ENCODE data around the gene CREB5. TPM values are rescaled to one million over a fixed set of nuclear protein-coding genes. Genes with fewer than 3 reads are reported as not detected.

CREB5 gene
- total and polyA plus RNA-seq, 5 donors = 4.0 to 20.4 (median 9.9) TPM

DNA sequence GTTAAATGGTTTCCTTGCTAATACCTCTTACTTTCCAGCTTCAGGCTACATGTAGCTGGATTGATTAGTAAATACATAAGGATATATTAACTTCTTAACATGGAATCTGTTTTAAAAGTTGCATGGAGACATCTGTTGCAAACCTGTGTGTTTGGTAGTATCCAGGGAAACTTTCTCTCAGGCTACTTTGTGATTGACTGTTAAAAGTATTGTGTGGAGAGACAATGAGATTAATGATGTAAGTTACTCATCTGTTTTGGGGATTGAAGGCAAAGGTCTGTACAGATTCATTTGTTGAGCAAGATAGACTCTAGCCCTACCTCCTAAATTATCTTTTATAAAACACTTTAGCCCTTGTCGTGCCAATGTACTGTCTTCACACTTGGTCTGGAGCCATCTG lies 6.6 kb downstream of the CREB5 start:
- H3K27ac ChIP-seq (ENCODE audit: low read length) = no peak overlapping the region
- intact Hi-C loops (cut with DNase I) = no loop called here
- WGBS = 41% methylated on average over 1 of the region's 1 CpG
- no peaks in the 10 kb centered on the region for H3K9me3 ChIP-seq (ENCODE audit: control insufficient read depth, low read length)
- DNase-seq (no peak), ATAC-seq (no peak)
- no peak overlapping the region for H3K4me3 ChIP-seq (ENCODE audit: low read length)
- no peaks in the 10 kb centered on the region for H3K27me3 ChIP-seq (ENCODE audit: control insufficient read depth, insufficient read depth)
- no peaks in the 10 kb centered on the region for H3K4me1 ChIP-seq (ENCODE audit: control insufficient read depth, insufficient read depth, low read length)

DNA sequence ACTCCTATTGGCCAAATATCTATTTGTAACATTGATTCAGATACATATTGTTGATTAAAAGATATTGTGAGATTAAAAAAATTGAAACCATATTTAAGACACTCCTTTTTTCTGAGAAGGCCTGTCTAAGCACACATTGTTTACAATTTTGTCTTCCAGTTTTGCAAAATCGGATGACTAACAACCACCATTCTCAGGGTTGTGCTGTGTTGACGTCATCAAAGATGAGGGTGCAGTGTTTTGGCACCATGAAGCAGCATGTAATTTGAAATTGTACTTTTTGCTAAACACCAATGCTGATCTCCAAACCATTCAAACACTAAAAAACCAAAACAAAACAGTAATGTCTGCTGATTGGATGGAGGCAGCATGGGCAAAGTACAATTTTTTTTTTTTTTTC lies 7.4 kb downstream of the CREB5 start:
- WGBS = 78% methylated on average over 2 of the region's 2 CpGs
- H3K27ac ChIP-seq (ENCODE audit: low read length) = no peak overlapping the region

DNA sequence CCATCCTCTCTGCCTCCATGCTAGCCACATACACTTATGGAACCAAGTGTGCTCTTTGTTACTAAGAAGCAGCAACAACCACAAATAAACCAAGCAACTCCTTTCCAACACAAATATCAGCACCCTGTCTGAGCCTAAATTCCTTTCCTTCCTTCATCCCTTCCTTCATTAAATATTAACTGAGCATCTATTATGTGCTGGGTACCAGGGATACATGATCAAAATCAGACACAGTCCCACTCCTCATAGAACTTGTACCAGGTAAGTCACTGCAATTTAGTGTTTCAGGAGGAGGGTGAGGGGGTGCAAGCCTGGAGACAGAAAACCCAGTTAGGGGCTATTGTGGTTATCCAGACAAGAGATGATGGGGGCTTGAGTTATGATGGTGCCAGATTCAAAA lies 10.8 kb downstream of the CREB5 start:
- no peaks in the 10 kb centered on the region for H3K9me3 ChIP-seq (ENCODE audit: control insufficient read depth, low read length)
- ATAC-seq = no peak
- no peak for DNase-seq
- H3K4me3 ChIP-seq (ENCODE audit: low read length) = no peak overlapping the region
- H3K4me1 ChIP-seq (ENCODE audit: control insufficient read depth, insufficient read depth, low read length) = no peaks in the 10 kb centered on the region
- no peaks in the 10 kb centered on the region for H3K27me3 ChIP-seq (ENCODE audit: control insufficient read depth, insufficient read depth)
- intact Hi-C loops (cut with DNase I) = no loop called here
- no peak overlapping the region for H3K27ac ChIP-seq (ENCODE audit: low read length)

More for the DNA sequence above, 7.4 kb downstream of the CREB5 start:
- no peaks in the 10 kb centered on the region for H3K4me1 ChIP-seq (ENCODE audit: control insufficient read depth, insufficient read depth, low read length)
- no peak for DNase-seq
- peak in 1 of 2 donors; percentile 50 for ATAC-seq
- H3K4me3 ChIP-seq (ENCODE audit: low read length) = no peak overlapping the region
- no peaks in the 10 kb centered on the region for H3K9me3 ChIP-seq (ENCODE audit: control insufficient read depth, low read length)
- intact Hi-C loops (cut with DNase I) = no loop called here
- no peaks in the 10 kb centered on the region for H3K27me3 ChIP-seq (ENCODE audit: control insufficient read depth, insufficient read depth)

DNA sequence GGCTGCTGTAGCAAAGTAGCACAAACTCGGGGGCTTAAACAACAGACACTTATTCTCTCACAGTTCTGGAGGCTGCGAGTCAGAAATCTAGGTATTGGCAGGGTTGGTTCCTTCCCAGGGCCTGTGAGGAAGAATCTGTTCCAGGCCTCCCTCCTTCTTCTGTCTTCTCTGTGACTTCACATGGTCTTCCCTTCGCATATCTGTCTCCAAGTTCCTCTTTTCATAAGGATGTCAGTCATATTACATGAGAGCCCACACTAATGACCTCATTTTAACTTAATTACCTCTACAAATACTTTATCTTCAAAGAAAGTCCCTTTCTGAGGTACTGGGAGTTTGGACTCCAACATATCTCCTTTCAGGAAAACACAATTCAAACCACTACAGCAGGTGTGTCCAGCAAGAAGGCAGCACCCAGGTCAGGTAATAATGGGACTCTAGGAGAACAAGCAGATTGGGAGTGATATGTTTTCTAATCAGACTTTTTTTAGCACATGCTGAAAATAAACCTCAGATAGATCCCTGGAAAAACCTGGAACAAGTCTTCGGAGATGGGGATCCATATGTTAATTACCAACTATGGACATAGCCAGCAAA lies 11.7 kb downstream of the CREB5 start:
- DNase-seq (no peak), ATAC-seq (no peak)
- no peaks in the 10 kb centered on the region for H3K27me3 ChIP-seq (ENCODE audit: control insufficient read depth, insufficient read depth)
- intact Hi-C loops (cut with DNase I) = no loop called here
- H3K27ac ChIP-seq (ENCODE audit: low read length) = no peak overlapping the region
- WGBS = 91% methylated on average over 4 of the region's 4 CpGs
- no peaks in the 10 kb centered on the region for H3K4me1 ChIP-seq (ENCODE audit: control insufficient read depth, insufficient read depth, low read length)
- H3K9me3 ChIP-seq (ENCODE audit: control insufficient read depth, low read length) = no peaks in the 10 kb centered on the region
- no peak overlapping the region for H3K4me3 ChIP-seq (ENCODE audit: low read length)

DNA sequence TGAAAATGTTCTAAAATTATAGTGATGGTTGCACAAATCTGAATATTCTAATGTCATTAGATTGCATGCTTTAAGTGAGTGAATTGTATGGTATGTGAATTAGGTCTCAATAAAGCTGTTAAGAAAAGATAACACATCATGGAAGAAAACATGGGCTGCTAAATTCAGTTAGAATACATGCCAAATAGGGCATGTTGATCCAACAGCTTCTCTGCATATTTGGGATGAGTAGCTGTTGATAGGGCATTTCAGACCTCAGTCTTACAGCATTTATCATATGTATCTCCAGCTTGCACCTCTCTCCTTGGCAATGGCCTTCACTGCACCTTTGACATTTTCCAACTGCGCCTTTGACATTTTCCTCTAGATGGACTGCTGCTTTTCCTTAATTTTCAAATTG lies 13.2 kb downstream of the CREB5 start:
- Histone ChIP-seq H3K9me3 (ENCODE audit: control insufficient read depth, low read length) (no peaks in the 10 kb centered on the region), H3K4me1 (ENCODE audit: control insufficient read depth, insufficient read depth, low read length) (no peaks in the 10 kb centered on the region), H3K27ac (ENCODE audit: low read length) (no peak overlapping the region), H3K27me3 (ENCODE audit: control insufficient read depth, insufficient read depth) (no peaks in the 10 kb centered on the region), H3K4me3 (ENCODE audit: low read length) (no peak overlapping the region)
- ATAC-seq = no peak
- WGBS = 98% methylated on average over 1 of the region's 1 CpG
- no peak for DNase-seq
- intact Hi-C loops (cut with DNase I) = no loop called here

DNA sequence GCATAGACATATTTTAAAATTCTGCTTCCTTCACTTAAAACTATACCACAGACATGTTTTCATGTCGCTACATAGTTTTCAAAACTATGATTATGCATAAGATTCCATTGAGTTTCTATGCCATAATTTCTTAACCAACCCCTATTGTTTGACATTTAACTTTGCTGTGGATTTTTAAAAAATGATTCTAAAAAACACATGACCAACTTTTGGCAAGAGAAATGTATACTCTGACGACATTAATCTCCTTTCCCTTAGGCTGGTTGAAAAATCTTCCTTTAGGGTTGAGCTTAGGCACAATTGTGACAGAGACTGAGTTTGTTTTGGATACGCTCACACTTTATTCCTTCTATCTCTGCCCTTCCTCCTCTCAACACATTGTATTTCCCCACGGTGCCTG lies 14.9 kb downstream of the CREB5 start:
- no peak for DNase-seq
- Histone ChIP-seq H3K27ac (ENCODE audit: low read length) (no peak overlapping the region), H3K27me3 (ENCODE audit: control insufficient read depth, insufficient read depth) (no peaks in the 10 kb centered on the region), H3K4me1 (ENCODE audit: control insufficient read depth, insufficient read depth, low read length) (no peaks in the 10 kb centered on the region), H3K9me3 (ENCODE audit: control insufficient read depth, low read length) (no peaks in the 10 kb centered on the region), H3K4me3 (ENCODE audit: low read length) (no peak overlapping the region)
- intact Hi-C loops (cut with DNase I) = no loop called here
- no peak for ATAC-seq
- WGBS = 63% methylated on average over 4 of the region's 4 CpGs

DNA sequence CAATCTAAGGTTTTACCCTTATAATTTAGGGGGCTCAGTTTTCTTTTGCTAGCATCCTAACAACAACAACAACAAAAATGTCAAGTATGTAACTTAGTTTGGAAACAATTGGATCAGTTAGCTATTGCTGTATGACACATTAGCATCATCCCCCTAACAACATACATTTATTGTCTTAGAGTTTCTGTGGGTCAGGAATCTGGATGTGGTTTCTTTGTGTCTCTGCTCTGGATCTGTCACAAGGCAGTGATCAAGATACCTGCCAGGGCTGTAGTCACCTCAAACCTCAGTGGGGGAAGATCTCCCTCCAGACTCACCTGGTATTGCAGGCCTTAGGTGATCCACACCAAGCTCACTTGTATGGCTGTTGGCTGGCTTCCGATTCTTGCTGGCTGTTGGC lies 18.3 kb downstream of the CREB5 start:
- peaks cover 2% of the 10 kb centered on the region for H3K4me1 ChIP-seq (ENCODE audit: control insufficient read depth, insufficient read depth, low read length)
- 92% methylated on average over 1 of the region's 1 CpG for WGBS
- H3K27ac ChIP-seq (ENCODE audit: low read length) = no peak overlapping the region
- intact Hi-C loops (cut with DNase I) = no loop called here
- ATAC-seq = no peak
- H3K9me3 ChIP-seq (ENCODE audit: control insufficient read depth, low read length) = no peaks in the 10 kb centered on the region
- no peak overlapping the region for H3K4me3 ChIP-seq (ENCODE audit: low read length)
- no peaks in the 10 kb centered on the region for H3K27me3 ChIP-seq (ENCODE audit: control insufficient read depth, insufficient read depth)
- DNase-seq = no peak

DNA sequence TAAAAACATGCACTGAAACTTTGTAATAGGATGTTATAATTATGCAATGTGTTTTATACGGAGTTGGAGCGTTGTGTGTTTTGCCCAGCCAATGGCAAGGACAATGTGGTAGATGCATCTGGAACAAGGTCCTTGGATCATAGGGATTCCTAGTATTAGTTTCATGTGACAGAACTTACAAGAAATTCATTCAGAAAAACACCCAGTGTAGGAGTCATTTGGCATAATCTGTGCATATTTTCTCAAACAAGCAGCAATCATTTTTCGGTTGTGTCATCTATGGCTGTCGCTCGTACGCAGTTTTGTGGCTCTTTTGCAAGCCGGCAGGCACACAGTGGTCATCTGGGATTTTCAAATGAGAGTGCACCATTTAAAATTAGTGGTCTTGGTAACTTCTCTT lies 19.8 kb downstream of the CREB5 start:
- H3K27me3 ChIP-seq (ENCODE audit: control insufficient read depth, insufficient read depth) = no peaks in the 10 kb centered on the region
- H3K4me3 ChIP-seq (ENCODE audit: low read length) = no peak overlapping the region
- intact Hi-C loops (cut with DNase I) = no loop called here
- 56% methylated on average over 7 of the region's 7 CpGs for WGBS
- H3K27ac ChIP-seq (ENCODE audit: low read length) = no peak overlapping the region
- peaks cover 2% of the 10 kb centered on the region for H3K4me1 ChIP-seq (ENCODE audit: control insufficient read depth, insufficient read depth, low read length)
- H3K9me3 ChIP-seq (ENCODE audit: control insufficient read depth, low read length) = no peaks in the 10 kb centered on the region
- ATAC-seq = peak; percentile 67 to 74
- DNase-seq = peak in 2 of 3 donors; percentile 46 to 69

DNA sequence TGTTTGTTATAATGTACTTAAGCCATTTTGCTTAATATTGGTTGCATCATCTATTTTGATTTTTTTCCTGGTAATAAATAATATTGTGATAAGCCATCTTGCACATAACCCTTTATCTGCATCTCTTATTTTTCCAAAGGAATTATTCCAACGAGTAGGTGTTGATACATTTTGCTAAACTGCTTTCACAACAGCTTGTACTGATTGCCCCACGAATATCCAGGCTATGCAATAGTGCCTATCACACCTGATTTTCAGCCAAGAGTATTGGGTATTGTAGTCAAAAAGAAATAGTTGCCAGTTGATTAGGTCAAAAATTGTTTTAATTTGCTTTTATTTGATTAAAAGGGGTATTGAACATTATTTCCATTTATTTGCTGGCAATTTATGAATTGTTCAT lies 20.7 kb downstream of the CREB5 start:
- Histone ChIP-seq H3K27me3 (ENCODE audit: control insufficient read depth, insufficient read depth) (no peaks in the 10 kb centered on the region), H3K27ac (ENCODE audit: low read length) (no peak overlapping the region), H3K4me1 (ENCODE audit: control insufficient read depth, insufficient read depth, low read length) (peaks cover 2% of the 10 kb centered on the region), H3K4me3 (ENCODE audit: low read length) (no peak overlapping the region), H3K9me3 (ENCODE audit: control insufficient read depth, low read length) (no peaks in the 10 kb centered on the region)
- DNase-seq = no peak
- intact Hi-C loops (cut with DNase I) = no loop called here
- WGBS = 34% methylated on average over 2 of the region's 2 CpGs
- no peak for ATAC-seq

DNA sequence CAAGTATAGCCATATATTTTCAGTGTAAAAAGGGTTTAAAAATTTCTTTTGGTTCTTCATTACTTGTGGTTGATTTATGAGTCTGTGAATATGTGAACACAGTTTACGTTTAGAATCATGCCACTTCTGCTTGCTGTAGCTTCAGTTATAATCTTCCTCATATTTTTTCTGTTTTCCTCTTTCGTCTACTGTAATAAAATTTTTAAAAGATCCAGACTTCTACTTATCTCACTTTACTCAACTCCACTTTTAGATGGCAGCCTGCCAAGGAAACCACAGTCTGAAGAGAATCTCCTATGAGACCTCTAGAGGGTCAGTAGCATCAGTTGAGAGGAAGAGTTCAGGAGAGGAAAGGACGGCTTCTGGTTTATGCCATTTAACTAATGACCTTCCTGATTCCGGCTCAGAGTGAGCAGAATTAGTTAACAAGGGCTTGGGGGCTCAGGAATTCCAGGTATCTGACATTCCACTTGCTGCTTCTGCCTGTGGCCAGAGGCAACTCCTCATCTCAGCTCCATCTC lies 21.4 kb downstream of the CREB5 start:
- DNase-seq (peak in 1 of 3 donors; percentile 20), ATAC-seq (no peak)
- no peak overlapping the region for H3K4me3 ChIP-seq (ENCODE audit: low read length)
- WGBS = 41% methylated on average over 4 of the region's 4 CpGs
- no peaks in the 10 kb centered on the region for H3K9me3 ChIP-seq (ENCODE audit: control insufficient read depth, low read length)
- no peaks in the 10 kb centered on the region for H3K27me3 ChIP-seq (ENCODE audit: control insufficient read depth, insufficient read depth)
- intact Hi-C loops (cut with DNase I) = no loop called here
- no peak overlapping the region for H3K27ac ChIP-seq (ENCODE audit: low read length)
- peaks cover 2% of the 10 kb centered on the region for H3K4me1 ChIP-seq (ENCODE audit: control insufficient read depth, insufficient read depth, low read length)

DNA sequence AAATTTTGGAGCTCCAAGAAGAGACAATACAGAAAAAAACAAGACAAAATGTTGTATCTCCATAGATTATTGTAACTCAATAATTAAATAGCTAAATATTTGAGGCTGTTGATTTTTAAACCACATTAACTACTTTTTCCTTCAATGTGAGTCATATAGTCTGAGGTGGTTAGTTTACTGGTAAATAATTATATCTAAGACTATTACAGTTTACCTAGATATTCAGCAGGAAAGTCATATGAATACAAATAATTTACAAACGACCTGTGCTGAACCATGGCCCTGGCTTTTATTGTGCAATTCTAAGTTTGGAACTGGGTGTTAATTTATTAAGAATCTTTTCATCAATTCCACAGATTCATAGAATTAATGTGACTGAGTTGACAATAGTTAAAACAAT lies 22.2 kb downstream of the CREB5 start:
- no peak overlapping the region for H3K4me3 ChIP-seq (ENCODE audit: low read length)
- WGBS = 77% methylated on average over 1 of the region's 1 CpG
- no peak for DNase-seq
- no peaks in the 10 kb centered on the region for H3K9me3 ChIP-seq (ENCODE audit: control insufficient read depth, low read length)
- H3K27ac ChIP-seq (ENCODE audit: low read length) = no peak overlapping the region
- no peak for ATAC-seq
- H3K4me1 ChIP-seq (ENCODE audit: control insufficient read depth, insufficient read depth, low read length) = peaks cover 2% of the 10 kb centered on the region
- no peaks in the 10 kb centered on the region for H3K27me3 ChIP-seq (ENCODE audit: control insufficient read depth, insufficient read depth)
- intact Hi-C loops (cut with DNase I) = no loop called here

DNA sequence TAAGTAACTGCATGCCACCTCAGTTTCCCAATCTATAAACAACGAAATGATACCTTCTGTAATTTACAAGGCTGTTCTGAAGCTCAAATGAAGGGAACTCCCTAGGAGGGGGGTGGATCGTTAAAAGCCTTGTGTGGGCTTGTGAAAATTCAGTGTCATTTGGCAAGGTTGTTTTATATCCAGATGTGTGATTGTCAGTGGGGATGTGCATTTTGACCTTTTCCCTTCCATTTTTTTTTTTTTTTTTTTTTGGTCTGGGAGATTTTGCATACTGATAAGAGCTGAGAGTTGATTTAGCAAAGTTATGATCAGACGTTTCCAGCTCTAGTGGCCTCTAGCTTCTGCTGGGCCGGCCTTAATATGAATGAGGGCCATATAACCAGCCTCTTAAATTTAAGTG lies 22.8 kb downstream of the CREB5 start:
- WGBS = 80% methylated on average over 4 of the region's 4 CpGs
- H3K4me3 ChIP-seq (ENCODE audit: low read length) = no peak overlapping the region
- no peaks in the 10 kb centered on the region for H3K9me3 ChIP-seq (ENCODE audit: control insufficient read depth, low read length)
- intact Hi-C loops (cut with DNase I) = no loop called here
- no peak overlapping the region for H3K27ac ChIP-seq (ENCODE audit: low read length)
- no peak for DNase-seq
- no peaks in the 10 kb centered on the region for H3K27me3 ChIP-seq (ENCODE audit: control insufficient read depth, insufficient read depth)
- no peak for ATAC-seq
- H3K4me1 ChIP-seq (ENCODE audit: control insufficient read depth, insufficient read depth, low read length) = peaks cover 2% of the 10 kb centered on the region
